HG03025 (cell line): Measurements from ENCODE around the gene KLF17.

Experiments
- ATAC-seq: cut with Tn5 transposase; IDR thresholded peaks from one replicate; pipeline ENCODE4 v1.9.1; 2021; ENCODE audit warnings: mild to moderate bottlenecking, moderate library complexity; ENCODE audit not compliant: unreplicated experiment, low FRiP score

KLF17 gene

GRCh38 chr1:44118682-44119081 lies at the start of gene KLF17:
Gene KLF17, plus strand, starts transcription at chr1:44118821. Its CDS starts 87 bp downstream, at chr1:44118908.
- ATAC-seq: no peak

DNA sequence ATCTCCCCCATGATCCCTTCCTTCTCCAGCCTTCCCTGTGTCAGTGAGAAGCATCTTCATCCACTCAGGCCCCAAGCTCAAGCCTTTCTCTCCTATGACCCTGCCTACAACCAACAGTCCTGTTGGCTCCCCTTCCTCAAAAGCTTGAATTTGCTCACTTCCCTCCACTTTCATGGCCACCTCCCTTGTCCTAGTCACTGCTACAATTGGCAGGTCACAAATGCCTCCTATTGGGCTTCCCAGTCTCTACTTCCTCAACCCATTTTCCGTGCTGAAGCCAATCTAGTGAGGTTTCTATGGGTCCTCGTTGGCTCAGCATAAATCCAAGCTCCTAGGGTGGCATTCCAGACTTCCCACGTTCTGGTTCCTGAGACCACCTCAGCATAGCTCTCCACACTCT lies 47.2 kb upstream of the KLF17 start:
- no peak for ATAC-seq

DNA sequence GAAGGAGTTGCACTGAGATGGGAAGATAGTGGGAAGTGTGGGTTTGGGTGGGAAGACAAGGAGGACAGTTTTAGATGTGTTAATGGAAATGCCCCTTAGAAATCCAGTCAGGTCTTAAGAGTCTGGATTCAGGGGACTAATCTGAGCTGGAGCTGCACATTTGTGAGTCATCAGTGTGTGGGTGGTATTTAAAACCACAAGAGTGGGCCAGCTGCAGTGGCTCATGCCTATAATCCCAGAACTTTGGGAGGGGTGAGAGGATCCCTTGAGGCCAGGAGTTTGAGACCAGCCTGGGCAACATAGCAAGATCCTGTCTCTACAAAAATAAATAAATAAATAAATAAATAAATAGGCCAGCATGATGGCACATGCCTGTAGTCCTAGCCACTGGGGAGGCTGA lies 46.4 kb upstream of the KLF17 start:
- ATAC-seq: no peak

- ATAC-seq: no peak
Measured at GRCh38 chr1:44072821-44073220, 45.8 kb upstream of the KLF17 start.

- ATAC-seq: no peak
Measured at GRCh38 chr1:44073528-44073927, 45.1 kb upstream of the KLF17 start.

- ATAC-seq: no peak
Measured at GRCh38 chr1:44074415-44074814, 44.2 kb upstream of the KLF17 start.

- no peak for ATAC-seq
Measured at GRCh38 chr1:44076066-44076465, 42.6 kb upstream of the KLF17 start.

- no peak for ATAC-seq
Measured at GRCh38 chr1:44077421-44077820, 41.2 kb upstream of the KLF17 start.

DNA sequence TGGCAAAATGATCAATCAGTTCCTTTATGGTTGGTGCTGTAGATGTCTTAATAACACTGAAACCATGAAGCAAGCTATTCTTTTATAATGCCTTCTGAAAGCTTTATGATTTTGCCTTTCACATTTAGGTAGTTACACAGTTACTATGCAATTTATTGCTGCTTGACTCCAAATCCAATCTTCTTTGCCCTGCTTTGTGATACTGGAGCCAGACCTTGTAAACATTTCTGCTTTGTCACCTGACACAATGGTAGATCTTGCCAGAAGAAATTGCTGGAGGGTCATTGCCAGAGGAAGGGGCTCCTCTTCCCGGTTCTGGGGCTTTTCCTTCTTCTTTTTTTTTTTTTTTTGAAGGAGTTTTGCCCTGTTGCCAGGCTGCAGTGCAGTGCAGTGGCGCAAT lies 40.5 kb upstream of the KLF17 start:
- no peak for ATAC-seq

- no peak for ATAC-seq
Measured at GRCh38 chr1:44079566-44079965, 39.1 kb upstream of the KLF17 start.

DNA sequence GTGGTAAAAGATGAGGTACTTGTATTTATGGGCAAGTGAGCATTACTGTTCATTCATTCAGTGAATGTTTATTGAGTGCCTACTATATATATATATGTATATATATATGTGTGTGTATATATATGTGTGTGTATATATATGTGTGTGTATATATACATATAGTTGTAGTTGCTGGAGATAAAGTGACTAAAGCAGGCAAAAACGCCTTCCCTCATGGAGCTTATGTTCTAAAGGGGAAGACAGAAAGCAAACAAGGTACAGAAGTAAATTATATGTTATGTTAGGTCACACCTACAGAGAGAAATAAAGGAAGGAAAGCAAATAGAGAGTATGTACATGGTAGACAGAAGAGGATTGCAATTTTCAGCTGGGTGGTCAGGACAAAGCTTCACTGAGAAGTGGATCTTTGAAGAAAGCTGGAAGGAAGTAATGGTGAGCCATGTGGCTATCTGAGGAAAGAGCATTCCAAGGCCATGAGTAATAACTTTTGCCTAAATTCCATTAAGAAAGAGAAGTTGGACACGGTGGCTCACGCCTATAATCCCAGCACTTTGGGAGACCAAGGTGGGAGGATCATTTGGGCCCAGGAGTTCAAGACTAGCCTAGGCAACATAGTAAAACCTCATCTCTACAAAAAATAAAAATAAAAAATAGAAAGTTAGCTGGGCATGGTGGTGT lies 33.5 kb upstream of the KLF17 start:
- no peak for ATAC-seq

GRCh38 chr1:44086692-44087474 lies 31.7 kb upstream of the KLF17 start:
- ATAC-seq: no peak

GRCh38 chr1:44089371-44090048 lies 29.1 kb upstream of the KLF17 start:
- no peak for ATAC-seq

GRCh38 chr1:44090429-44091252 lies 28.0 kb upstream of the KLF17 start:
- ATAC-seq: no peak

DNA sequence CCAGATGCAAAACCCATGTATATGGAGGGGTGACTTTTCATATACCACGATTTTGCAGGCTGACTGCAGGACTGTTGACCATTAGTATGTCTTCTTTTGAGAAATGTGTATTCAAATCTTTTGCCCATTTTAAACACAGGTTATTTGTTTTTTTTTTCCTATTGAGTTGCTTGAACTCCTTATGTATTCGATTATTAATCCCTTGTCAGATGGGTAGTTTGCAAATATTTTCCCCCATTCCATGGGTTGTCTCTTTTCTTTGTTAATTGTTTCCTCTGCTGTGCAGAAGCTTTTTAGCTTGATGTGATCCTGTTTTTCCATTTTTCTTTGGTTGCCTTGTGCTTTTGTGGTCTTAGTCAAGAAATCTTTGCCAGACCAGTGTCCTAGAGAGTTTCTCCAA lies 24.6 kb upstream of the KLF17 start:
- no peak for ATAC-seq

DNA sequence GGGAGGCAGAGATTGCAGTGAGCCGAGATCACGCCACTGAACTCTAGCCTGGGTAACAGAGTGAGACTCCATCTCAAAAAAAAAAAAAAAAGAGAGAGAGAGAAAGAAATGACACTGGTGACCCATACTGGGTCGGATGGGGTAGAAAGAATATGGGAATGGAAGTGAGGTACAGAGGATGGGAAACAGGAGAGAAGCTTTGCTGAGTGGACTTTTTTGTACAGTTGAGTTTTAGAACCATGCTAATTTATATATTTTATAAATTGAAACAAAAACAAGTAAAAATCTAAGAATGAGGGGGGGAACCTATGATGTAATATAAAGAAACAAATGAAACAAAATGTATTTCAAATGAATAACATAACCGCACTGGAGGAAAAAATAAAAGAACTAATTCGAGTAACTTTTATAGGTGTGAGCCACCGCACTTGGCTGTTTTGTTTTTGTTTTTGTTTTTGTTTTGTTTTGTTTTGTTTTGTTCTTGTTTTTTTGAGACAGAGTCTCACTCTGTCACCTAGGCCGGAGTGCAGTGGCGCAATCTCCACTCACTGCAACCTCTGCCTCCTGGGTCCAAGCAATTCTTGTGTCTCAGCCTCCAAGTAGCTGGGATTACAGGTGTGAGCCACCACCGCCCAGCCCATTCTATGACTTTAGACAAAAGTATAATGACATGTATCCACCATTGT lies 18.3 kb upstream of the KLF17 start:
- ATAC-seq: no peak

- ATAC-seq: no peak
Measured at GRCh38 chr1:44101328-44101727, 17.3 kb upstream of the KLF17 start.

DNA sequence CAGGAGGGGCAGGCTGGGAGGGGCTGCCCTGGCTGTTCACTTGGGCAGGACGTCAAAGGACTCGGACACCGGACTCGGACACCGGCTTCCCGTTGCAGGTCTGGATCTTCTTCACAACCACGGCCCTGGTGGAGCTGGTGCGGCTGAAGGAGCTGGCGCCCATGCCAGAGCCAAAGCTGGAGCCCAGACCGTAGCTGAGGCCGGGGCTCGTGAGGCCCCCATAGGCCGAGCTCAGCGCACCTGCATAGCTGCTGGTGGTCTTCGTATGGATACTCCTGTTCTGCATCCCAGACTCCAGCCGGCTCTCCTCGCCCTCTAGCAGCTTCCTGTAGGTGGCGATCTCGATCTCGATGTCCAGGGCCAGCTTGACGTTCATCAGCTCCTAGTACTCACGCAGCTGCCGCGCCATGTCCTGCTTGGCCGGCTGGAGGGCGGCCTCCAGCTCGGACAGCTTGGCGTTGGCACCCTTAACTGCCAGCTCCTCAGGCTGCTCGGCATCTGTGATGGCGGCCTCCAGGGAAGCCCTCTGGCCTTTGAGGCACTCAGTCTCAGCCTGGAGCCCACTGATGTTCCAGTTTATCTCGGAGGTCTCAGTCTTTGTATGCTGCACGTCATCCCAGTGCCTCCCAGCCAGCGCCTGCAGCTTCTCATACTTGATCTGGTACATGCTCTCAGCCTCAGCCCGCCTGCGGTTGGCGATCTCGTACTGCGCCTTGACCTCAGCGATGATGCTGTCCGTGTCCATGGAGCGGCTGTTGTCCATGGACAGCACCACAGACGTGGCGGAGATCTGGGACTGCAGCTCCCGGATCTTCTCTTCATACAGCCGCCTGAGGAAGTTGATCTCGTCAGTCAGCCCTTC lies 15.1 kb upstream of the KLF17 start:
- ATAC-seq: no peak

DNA sequence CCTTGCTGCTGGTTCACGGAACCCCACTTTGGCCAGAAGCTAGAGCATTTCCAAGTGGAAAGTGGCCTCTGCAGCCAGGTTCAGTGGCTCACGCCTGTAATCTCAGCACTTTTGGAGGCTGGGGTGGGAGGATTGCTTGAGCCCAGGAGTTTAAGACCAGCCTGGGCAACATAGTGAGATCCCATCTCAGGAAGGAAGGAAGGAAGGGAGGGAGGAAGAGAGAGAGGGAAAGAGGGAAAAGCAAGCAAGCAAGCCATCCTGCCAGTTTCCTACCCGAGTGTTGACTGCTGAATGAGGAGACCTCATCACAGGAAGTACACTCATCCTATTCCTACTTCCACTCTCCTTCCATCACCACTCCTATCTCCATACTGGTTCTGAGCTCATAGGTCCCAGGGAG lies 12.8 kb upstream of the KLF17 start:
- no peak for ATAC-seq
